LNCaP clone FGC (cell line): ENCODE data around the gene TRMT10A.
"Not testable (repeated sequence)": the region's sequence is repeated elsewhere in the genome, so short reads cannot be mapped to it uniquely, and the experiment has no call there.

Experiments used
- DNase-seq: peaks from one replicate; pipeline ENCODE4 v3.0.0-alpha.2; 2011; ENCODE audit warnings: low read depth
- H3K4me3 ChIP-seq: 2 replicates; pipeline ENCODE4 v1.5.1; 2011; ENCODE audit warnings: mild to moderate bottlenecking, low read depth, low read length, control low read depth
- CTCF ChIP-seq: IDR thresholded peaks from 2 replicates; pipeline ENCODE4 v1.5.1; 2012; ENCODE audit warnings: mild to moderate bottlenecking; ENCODE audit not compliant: control insufficient read depth, insufficient read depth; ENCODE audit errors: extremely low read depth

TRMT10A gene

GRCh38 chr4:99564921-99565320 lies 1.1 kb upstream of the TRMT10A start:
- no peak for TF ChIP-seq CTCF
- no peak for DNase-seq
- no peak overlapping the region for H3K4me3 ChIP-seq

- DNase-seq = no peak
- TF ChIP-seq CTCF = no peak
- no peak overlapping the region for H3K4me3 ChIP-seq
Measured at GRCh38 chr4:99552872-99553271, 11.0 kb downstream of the TRMT10A start.

GRCh38 chr4:99540277-99540939 lies 23.4 kb downstream of the TRMT10A start:
- DNase-seq = no peak

GRCh38 chr4:99537674-99538073 lies 26.2 kb downstream of the TRMT10A start:
- DNase-seq = no peak
- no peak overlapping the region for H3K4me3 ChIP-seq
- TF ChIP-seq CTCF = no peak

More at GRCh38 chr4:99540277-99540939, 23.4 kb downstream of the TRMT10A start:
- no peak for TF ChIP-seq CTCF
- no peak overlapping the region for H3K4me3 ChIP-seq

- DNase-seq = no peak
- no peak for TF ChIP-seq CTCF
- H3K4me3 ChIP-seq = no peak overlapping the region
Measured at GRCh38 chr4:99536848-99537247, 27.0 kb downstream of the TRMT10A start.

- no peak for DNase-seq
- H3K4me3 ChIP-seq = no peak overlapping the region
- TF ChIP-seq CTCF = no peak
Measured at GRCh38 chr4:99536271-99536670, 27.6 kb downstream of the TRMT10A start.

- not testable (repeated sequence) for DNase-seq, H3K4me3 ChIP-seq
Measured at GRCh38 chr4:99534699-99535098, 29.1 kb downstream of the TRMT10A start.
